SKM-1 treated with dmso at 0.1 percent for 144 hours (cell line): ENCODE data around the gene MYH7.
"Not testable (repeated sequence)": the region's sequence is repeated elsewhere in the genome, so short reads cannot be mapped to it uniquely, and the experiment has no call there.

Experiments used
- DNase-seq: peaks from one replicate; lab custom pipeline; 2025; ENCODE audit not compliant: unreplicated experiment; lab: John Stamatoyannopoulos, UW

MYH7 gene

GRCh38 chr14:23408307-23408630, 27.2 kb downstream of the MYH7 start:
- DNase-seq, result no peak

DNA sequence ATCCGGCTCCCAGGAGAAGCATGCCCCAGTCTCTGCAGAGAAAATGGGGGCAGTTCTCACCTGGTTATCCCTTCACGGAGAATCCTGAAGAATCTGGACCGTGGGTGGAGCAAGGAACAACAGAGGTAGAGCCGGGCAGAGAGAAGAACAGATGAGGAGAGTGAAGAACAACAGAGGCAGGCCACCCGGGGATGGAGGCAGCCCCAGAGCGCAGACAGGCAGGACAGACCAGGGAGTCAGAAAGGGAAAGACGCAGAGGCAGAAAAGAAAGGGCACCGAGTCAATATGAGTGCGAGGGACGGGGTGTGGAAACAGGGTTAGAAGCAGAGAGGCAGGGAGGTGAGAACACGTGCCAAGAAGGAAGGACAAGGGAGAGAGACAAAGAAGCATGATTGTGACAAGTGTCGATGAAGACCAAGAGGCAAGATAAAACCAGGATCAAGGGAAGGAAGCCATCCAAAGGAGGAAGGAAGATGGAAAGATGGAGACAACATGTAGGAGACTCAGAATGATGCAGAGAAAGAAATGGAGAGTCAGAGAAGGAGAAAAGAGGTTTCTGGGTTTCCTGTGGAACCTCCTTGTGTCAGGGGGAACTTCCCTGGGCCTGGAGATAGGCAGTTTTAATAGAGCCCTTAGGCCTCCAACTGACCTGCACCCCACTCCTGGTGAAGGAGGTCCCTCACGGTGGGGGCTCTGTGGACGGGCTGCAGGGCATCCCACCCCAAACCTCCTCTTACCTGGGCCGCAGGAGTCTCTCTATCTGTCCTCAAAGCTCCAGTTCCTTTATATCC, 27.7 kb downstream of the MYH7 start, which contains the start of gene MYH6:
TSS of gene MYH6 (minus strand) at position 758 of the 791 bp plus-strand sequence. CDS start 1,050 bp downstream, outside the sequence.
- DNase-seq, result no peak

DNA sequence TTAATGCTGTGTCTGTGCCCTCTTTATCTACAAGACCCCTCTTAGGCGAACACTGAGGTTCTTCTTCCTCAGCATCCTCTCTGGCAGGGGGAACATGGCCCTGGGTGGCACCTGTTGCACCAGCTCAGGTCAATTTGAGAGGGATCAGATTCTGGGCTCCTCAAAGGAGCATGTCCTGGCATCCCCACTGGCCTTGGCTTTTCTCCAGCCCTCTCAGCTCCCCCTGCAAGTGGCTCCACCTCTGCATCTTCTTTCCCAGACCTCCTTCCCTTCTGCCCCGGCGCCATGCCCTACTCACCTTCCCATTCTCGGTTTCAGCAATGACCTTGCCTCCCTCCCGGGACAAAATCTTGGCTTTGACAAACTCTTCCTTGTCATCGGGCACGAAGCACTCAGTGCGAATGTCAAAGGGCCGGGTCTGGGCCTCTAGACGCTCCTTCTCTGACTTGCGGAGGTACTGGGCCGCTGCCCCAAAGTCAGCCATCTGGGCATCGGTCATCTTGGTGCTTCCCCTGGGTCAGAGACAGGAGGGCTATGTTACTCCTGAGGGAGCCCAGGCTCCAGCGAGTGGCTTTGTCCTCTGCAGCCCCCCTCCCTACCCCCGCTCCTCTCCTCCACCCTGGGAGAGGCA, 28.6 kb downstream of the MYH7 start:
- DNase-seq, result no peak

- DNase-seq, result no peak
Measured at GRCh38 chr14:23406244-23406643, 29.2 kb downstream of the MYH7 start.

GRCh38 chr14:23405516-23406025, 29.9 kb downstream of the MYH7 start:
- DNase-seq, result no peak

- no peak for DNase-seq
Measured at GRCh38 chr14:23405096-23405495, 30.4 kb downstream of the MYH7 start.

- DNase-seq, result no peak
Measured at GRCh38 chr14:23404331-23404900, 31.0 kb downstream of the MYH7 start.

DNA sequence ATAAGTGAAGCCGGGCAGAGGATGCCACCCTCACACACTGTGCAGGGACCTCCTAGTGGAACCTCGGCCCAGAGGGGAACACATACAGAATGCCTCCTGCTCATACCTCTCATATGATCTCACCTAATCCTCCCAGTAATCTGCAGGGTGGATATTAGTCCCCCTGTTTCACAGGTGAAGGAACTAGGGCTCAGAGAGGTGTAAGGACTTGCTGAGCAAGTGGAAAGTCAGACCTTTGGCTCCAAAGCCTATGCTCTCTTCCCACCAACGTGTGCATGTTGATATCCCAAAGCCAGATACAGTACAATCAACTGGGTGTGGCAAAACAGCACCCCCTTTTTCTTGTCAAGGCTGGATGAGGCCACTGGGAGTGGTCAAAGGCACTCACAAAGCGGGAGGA, 31.6 kb downstream of the MYH7 start:
- DNase-seq, result no peak

- DNase-seq, result no peak
Measured at GRCh38 chr14:23403139-23403438, 32.4 kb downstream of the MYH7 start.

- no peak for DNase-seq
Measured at GRCh38 chr14:23402296-23403138, 32.9 kb downstream of the MYH7 start.

GRCh38 chr14:23401291-23401690, 34.2 kb downstream of the MYH7 start:
- no peak for DNase-seq

DNA sequence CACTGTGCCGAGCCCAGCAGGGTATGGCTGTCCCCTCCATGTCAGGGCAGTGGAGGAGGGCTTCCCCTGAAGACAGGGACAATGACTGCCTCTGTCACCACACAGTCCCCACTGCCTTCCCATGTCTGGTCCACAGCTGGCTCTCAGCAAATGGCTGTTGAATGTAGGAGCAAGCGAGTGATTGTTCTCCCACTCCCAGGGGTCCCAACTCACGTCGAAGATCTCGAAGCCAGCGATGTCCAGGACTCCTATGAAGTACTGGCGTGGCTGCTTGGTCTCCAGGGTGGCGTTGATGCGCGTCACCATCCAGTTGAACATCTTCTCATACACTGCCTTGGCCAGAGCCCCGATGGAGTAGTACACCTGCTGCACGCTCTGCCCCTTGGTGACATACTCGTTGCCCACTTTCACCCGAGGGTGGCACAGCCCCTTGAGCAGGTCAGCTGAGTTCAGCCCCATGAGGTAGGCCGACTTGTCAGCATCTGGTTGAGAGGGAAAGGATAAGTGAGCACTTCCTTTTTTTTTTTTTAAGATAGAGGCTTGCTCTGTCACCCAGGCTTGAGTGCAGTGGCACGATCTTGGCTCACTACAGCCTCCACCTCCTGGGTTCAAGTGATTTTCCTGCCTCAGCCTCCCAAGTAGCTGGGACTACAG, 34.8 kb downstream of the MYH7 start:
- DNase-seq, result not testable (repeated sequence)

DNA sequence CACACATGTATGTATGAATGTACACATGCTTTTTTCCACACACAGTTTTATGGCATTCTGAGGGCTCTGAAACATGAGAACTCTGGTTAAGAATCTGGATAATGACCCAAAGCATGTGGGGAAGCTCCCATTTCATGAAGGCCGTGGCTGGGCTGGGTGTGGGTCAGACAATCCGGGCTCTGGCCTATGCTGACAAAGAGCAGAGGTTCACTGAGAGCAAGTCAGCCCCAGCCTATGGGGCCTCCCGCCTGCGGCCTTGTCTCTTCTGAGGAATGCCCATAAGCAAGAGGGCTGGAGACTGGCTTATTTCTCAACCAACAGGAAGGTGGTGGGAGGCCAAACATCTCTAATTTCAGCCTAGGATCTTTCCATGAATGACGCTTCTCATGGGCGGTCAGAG, 35.9 kb downstream of the MYH7 start:
- no peak for DNase-seq

DNA sequence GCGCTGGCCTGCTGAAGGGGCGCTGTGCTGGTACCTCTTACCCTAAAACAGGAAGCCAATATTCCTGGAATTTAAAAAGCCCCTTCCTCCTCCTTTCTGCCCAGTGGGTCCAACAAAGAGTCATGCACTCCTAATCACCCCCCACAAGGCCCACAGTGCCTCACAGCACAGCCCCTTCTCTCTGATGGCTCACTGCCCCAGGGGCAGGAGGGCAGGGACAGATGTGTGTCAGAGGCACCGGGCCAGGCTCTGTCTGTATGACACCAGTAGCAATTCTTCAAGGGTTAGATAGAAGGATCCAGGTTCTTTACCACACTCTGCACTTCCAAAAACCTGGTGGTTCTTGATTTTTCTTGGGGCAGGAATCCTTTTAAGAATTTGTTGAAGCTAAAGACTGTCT, 36.3 kb downstream of the MYH7 start:
- no peak for DNase-seq

DNA sequence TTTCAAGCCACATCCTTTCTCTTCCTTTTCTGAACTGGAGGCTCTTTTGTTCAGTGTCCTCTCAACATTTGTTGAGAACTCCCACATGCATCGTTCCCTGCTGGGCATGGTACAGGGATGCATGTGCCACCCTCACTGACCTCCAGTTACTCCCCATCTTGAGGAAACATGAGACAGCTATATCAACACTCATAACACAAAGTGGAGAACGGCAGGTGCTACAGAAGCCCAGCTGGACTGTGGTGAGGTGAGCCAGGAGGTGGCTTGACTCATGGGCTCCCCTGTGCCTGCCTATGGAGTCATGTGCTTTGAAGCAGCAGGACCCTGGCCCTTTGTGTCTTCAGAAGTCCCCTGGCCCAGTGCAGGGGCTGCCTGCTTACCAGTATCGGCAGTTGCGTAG, 37.1 kb downstream of the MYH7 start:
- DNase-seq, result no peak

GRCh38 chr14:23396781-23397407, 38.6 kb downstream of the MYH7 start:
- DNase-seq, result no peak

GRCh38 chr14:23396126-23396525, 39.3 kb downstream of the MYH7 start:
- DNase-seq, result no peak

- DNase-seq, result no peak
Measured at GRCh38 chr14:23392613-23393012, 42.8 kb downstream of the MYH7 start.

- not testable (repeated sequence) for DNase-seq
Measured at GRCh38 chr14:23389871-23390270, 45.6 kb downstream of the MYH7 start.

DNA sequence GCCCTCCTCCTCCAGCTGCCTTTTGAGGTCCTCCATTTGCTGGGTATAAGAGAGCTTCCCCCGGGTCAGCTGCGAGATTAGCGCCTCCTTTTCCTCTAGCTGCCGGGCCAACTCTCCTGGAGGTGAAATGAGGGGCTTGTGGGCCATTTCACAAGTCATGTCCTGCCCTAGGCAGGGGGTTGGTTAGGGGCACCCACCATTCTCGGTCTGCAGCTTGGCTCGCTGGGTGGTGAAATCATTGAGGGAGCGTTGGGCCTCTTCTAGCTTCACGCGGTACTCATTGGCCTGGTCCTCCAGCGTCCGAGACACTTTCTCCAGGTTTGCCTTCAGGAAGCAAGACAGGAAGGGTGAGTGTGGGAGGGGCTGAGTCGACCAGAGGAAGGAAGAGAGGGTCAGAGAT, 46.1 kb downstream of the MYH7 start:
- no peak for DNase-seq
